DOHH2 (cell line): ENCODE results near the gene IGF2.

Experiments used
- H3F3A ChIP-seq: fragments of 200-600 bp; sonication (generic), shearing (Covaris generic); 2 replicates; pipeline ENCODE4 v1.6.0; 2016; ENCODE audit warnings: antibody characterized with exemption, mild to moderate bottlenecking; ENCODE audit not compliant: control insufficient read depth, insufficient read depth
- H3K27ac ChIP-seq: fragments of 200-600 bp; sonication (generic); 2 replicates; pipeline ENCODE4 v1.5.1; 2014; ENCODE audit warnings: low read depth, mild to moderate bottlenecking, low read length, moderate library complexity
- H3K27me3 ChIP-seq: fragments of 200-600 bp; sonication (generic); 2 replicates; pipeline ENCODE4 v1.6.1; 2014; ENCODE audit warnings: mild to moderate bottlenecking, low read length, mixed read lengths; ENCODE audit not compliant: control insufficient read depth
- H3K36me3 ChIP-seq: fragments of 200-600 bp; sonication (generic); 2 replicates; pipeline ENCODE4 v1.6.1; 2014; ENCODE audit warnings: mild to moderate bottlenecking, low read length, moderate library complexity, mixed read lengths; ENCODE audit not compliant: control insufficient read depth
- H3K4me1 ChIP-seq: fragments of 200-600 bp; sonication (generic); 2 replicates; pipeline ENCODE4 v1.6.1; 2014; ENCODE audit warnings: mild to moderate bottlenecking, low read length, mixed read lengths; ENCODE audit not compliant: control insufficient read depth
- H3K4me2 ChIP-seq: fragments of 200-600 bp; sonication (generic); 2 replicates; pipeline ENCODE4 v1.6.0; 2014; ENCODE audit warnings: mild to moderate bottlenecking, low read length, moderate library complexity
- H3K4me3 ChIP-seq: fragments of 200-600 bp; sonication (generic); 2 replicates; pipeline ENCODE4 v1.5.1; 2014; ENCODE audit warnings: mild to moderate bottlenecking, low read length, mixed read lengths
- H3K79me2 ChIP-seq: fragments of 200-600 bp; sonication (generic); 2 replicates; pipeline ENCODE4 v1.6.1; 2014; ENCODE audit warnings: mild to moderate bottlenecking, low read length, mixed read lengths; ENCODE audit not compliant: control insufficient read depth
- H3K9me2 ChIP-seq: fragments of 200-600 bp; sonication (generic); replicated peaks from 2 replicates; pipeline ENCODE4 v1.6.1; 2014; ENCODE audit warnings: mild to moderate bottlenecking, low read length, mixed read lengths; ENCODE audit not compliant: control insufficient read depth
- H3K9me3 ChIP-seq: fragments of 200-600 bp; sonication (generic); 2 replicates; pipeline ENCODE4 v1.6.1; 2014; ENCODE audit warnings: antibody characterized with exemption, low read length, mixed read lengths; ENCODE audit not compliant: control insufficient read depth, insufficient read depth
- H4K20me1 ChIP-seq: fragments of 200-600 bp; sonication (generic); 2 replicates; pipeline ENCODE4 v1.6.0; 2014; ENCODE audit warnings: low read depth, mild to moderate bottlenecking, antibody characterized with exemption, low read length, moderate library complexity; ENCODE audit not compliant: control insufficient read depth, insufficient read depth
- CTCF ChIP-seq: fragments of 200-600 bp; sonication (generic); IDR thresholded peaks from one replicate; pipeline ENCODE4 v1.5.1; 2014; ENCODE audit warnings: antibody characterized with exemption, mild to moderate bottlenecking, low read depth, low read length; ENCODE audit not compliant: poor library complexity, severe bottlenecking
- EZH2phosphoT487 ChIP-seq: fragments of 200-600 bp; sonication (generic); IDR thresholded peaks from 2 replicates; pipeline ENCODE4 v1.6.1; 2017; ENCODE audit warnings: borderline replicate concordance, mild to moderate bottlenecking, antibody characterized with exemption, low read length, moderate library complexity, mixed read lengths

Gene IGF2

GRCh38 chr11:2091786-2092463 lies 47.3 kb downstream of the IGF2 start:
- H3K9me2 ChIP-seq: no peaks in the 10 kb centered on the region
- no peak overlapping the region for H3K27ac ChIP-seq
- no peaks in the 10 kb centered on the region for H4K20me1 ChIP-seq
- no peak overlapping the region for H3K4me3 ChIP-seq
- no peaks in the 10 kb centered on the region for H3K9me3 ChIP-seq
- TF ChIP-seq CTCF: no peak
- TF ChIP-seq EZH2phosphoT487: no peak
- H3K79me2 ChIP-seq: no peaks in the 10 kb centered on the region
- no peak overlapping the region for H3K4me2 ChIP-seq
- no peaks in the 10 kb centered on the region for H3K36me3 ChIP-seq
- no peaks in the 10 kb centered on the region for H3F3A ChIP-seq
- no peaks in the 10 kb centered on the region for H3K4me1 ChIP-seq
- H3K27me3 ChIP-seq: no peaks in the 10 kb centered on the region

- no peaks in the 10 kb centered on the region for H3K27me3 ChIP-seq
- H3F3A ChIP-seq: no peaks in the 10 kb centered on the region
- no peaks in the 10 kb centered on the region for H3K36me3 ChIP-seq
- H3K27ac ChIP-seq: no peak overlapping the region
- H4K20me1 ChIP-seq: no peaks in the 10 kb centered on the region
- no peaks in the 10 kb centered on the region for H3K9me2 ChIP-seq
- no peaks in the 10 kb centered on the region for H3K4me1 ChIP-seq
- H3K79me2 ChIP-seq: no peaks in the 10 kb centered on the region
- H3K4me3 ChIP-seq: no peak overlapping the region
- H3K9me3 ChIP-seq: no peaks in the 10 kb centered on the region
- no peak overlapping the region for H3K4me2 ChIP-seq
- TF ChIP-seq CTCF: no peak
- no peak for TF ChIP-seq EZH2phosphoT487
Measured at GRCh38 chr11:2091112-2091746, 48.0 kb downstream of the IGF2 start.

- H3F3A ChIP-seq: no peaks in the 10 kb centered on the region
- no peak for TF ChIP-seq EZH2phosphoT487
- TF ChIP-seq CTCF: no peak
- no peak overlapping the region for H3K4me2 ChIP-seq
- H3K27ac ChIP-seq: no peak overlapping the region
- H3K4me1 ChIP-seq: no peaks in the 10 kb centered on the region
- H3K4me3 ChIP-seq: no peak overlapping the region
- H3K27me3 ChIP-seq: no peaks in the 10 kb centered on the region
- H3K36me3 ChIP-seq: no peaks in the 10 kb centered on the region
- no peaks in the 10 kb centered on the region for H3K9me3 ChIP-seq
- no peaks in the 10 kb centered on the region for H3K79me2 ChIP-seq
- H3K9me2 ChIP-seq: no peaks in the 10 kb centered on the region
- H4K20me1 ChIP-seq: no peaks in the 10 kb centered on the region
Measured at GRCh38 chr11:2090172-2091111, 48.7 kb downstream of the IGF2 start.
